ENCODE data around the gene ZP2.
"Not testable (repeated sequence)": the region's sequence is repeated elsewhere in the genome, so short reads cannot be mapped to it uniquely, and the experiment has no call there.

ZP2 gene

GRCh38 chr16:21211486-21211885, at the start of gene ZP2:
Gene ZP2, minus strand, starts transcription at chr16:21211574. Its CDS starts 27 bp downstream, at chr16:21211547.
- DNase-seq (ENCODE audit: low spot score): no peak

DNA sequence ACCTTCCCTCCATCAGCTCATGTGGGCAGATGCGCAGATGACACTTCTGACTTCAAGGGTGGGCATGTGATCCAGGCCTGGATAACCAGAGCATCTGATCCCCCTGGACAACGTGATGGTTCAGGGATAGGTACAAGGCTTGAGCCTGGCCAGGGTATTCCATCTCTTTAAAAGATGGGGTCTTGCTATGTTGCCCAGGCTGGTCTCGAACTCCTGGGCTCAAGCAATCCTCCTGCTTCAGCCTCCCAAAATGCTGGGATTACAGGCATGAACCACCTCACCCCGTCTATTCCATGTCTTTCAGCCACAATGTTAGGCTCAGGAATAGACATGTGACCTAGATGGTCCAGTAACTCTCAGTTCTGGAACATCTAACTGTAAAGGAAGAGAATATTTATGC, 45.9 kb upstream of the ZP2 start:
- no peak for DNase-seq (ENCODE audit: low spot score)

DNA sequence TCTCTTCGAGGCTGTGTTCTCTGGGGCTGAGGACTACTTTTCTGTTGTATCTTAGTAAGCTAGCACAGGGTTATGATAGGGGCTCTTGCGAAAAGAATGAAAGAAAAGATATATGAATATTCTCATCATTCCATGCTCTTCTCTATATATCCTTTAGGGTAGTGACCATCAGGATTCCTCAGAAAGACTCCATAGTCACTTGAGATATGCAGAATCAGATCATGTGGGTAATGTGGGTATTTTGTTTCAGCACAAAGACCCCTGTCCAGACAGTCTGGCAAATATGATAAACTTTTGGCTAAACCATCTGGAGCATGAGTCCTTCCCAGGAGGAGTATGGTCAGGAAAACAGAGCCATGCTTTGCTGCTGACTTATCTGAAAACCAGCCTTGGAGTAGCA, 45.3 kb upstream of the ZP2 start:
- no peak for DNase-seq (ENCODE audit: low spot score)

GRCh38 chr16:21253470-21253869, 42.1 kb upstream of the ZP2 start:
- no peak for DNase-seq (ENCODE audit: low spot score)

DNA sequence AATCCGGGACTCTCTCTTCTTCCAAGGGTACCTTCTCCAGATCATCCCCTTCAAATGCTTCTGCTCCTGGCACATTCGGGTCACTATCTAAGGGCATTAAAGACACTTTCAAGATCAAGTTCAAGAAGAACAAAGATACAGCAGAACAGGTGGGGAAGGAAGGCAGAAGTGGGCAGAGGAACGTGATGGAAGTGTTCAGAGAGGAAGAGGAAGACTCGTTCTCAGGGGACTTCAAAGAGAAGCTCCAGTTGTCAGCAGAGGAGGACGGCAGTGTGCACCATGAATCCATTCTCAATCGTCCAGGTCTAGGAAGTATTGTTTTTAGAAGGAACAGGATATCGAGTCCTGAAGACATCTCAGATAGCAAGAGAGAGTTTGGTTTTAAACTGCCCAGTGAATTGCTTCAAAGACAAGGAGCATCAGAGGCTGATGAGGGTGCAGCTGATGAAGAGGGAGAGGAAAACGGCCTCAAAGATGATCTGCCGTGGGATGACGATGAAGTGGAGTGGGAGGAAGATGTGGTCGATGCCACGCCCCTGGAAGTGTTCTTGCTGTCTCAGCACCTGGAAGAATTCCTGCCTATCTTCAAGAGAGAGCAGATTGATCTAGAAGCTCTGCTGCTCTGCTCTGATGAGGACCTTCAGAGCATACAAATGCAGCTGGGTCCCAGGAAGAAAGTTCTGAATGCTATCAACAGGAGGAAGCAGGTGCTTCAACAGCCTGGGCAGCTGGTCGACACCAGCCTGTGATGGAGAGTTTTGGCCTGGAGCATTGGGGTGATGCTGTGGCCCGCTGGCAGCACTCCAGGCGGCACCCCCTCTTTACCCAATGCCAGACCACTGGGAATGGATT, 38.9 kb upstream of the ZP2 start:
- no peak for DNase-seq (ENCODE audit: low spot score)

- DNase-seq (ENCODE audit: low spot score): not testable (repeated sequence)
Observed at GRCh38 chr16:21248179-21248578, 36.8 kb upstream of the ZP2 start.

- no peak for DNase-seq (ENCODE audit: low spot score)
Observed at GRCh38 chr16:21244518-21245215, 33.3 kb upstream of the ZP2 start.

DNA sequence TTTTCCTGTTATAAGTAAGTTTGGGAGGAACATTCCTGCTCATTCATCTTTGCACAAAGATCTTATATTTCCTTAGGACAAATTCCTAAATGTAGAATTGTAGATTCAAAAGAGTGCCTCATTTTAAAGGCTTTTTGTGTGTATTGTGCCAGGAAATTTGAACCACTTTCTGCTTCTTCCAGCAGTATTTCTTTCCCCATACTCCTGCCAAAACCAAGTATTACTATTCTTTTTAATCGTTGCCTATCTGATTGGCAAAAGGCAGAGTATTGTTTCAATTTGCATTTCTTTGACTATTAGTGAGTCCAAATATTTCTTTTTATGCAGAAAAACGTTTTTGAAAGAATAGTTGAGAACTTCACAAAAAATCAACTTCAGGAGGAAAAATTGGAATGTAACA, 31.4 kb upstream of the ZP2 start:
- no peak for DNase-seq (ENCODE audit: low spot score)

DNA sequence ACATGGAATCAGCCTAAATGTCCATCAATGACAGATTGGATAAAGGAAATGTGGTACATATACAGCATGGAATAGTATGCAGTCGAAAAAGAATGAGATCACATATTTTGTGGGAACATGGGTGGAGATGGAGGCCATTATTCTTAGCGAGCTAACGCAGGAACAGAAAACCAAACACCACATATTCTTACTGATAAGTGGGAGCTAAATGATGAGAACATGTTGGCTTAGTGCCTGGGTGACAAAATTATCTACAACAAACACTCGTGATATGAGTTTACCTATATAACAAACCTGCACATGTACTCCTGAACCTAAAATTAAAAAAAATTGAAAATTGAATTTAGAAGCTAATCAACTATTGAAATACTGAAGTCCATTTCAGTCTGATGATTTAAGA, 28.3 kb upstream of the ZP2 start:
- no peak for DNase-seq (ENCODE audit: low spot score)

DNA sequence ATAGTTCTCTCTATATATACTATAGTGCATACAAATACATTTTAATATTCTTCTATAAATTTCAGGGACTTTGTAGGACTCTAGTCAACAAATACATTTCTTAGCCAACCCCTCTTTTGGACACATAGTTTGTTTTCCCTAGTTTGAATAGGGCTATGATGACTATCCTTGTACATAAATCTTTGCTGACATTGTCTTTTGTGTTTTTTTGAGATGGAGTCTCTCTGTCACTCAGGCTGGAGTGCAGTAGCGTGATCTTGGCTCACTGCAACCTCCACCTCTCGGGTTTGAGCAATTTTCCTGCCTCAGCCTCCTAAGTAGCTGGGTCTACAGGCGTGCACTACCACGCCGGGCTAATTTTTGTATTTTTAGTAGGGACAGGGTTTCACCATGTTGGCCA, 25.5 kb upstream of the ZP2 start:
- no peak for DNase-seq (ENCODE audit: low spot score)

DNA sequence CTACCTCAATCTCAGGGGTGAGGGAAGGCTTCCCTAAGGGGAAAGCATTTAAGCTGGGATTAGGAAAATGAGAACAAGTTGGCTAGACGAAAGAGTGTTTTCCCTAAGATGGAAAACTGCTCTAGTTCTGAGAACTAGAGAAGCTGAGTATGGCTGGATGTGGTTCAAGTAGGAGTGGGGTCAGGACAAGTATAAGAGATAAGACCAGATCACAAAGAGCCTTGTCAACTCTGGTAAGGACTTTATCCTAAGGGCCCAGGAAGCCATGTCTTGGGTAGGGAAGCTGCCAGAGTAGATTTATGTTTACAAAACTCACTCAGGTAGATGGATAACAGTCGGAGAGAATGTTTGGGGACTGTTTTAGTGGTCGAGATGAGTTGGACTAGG, 23.8 kb upstream of the ZP2 start:
- DNase-seq (ENCODE audit: low spot score): no peak

DNA sequence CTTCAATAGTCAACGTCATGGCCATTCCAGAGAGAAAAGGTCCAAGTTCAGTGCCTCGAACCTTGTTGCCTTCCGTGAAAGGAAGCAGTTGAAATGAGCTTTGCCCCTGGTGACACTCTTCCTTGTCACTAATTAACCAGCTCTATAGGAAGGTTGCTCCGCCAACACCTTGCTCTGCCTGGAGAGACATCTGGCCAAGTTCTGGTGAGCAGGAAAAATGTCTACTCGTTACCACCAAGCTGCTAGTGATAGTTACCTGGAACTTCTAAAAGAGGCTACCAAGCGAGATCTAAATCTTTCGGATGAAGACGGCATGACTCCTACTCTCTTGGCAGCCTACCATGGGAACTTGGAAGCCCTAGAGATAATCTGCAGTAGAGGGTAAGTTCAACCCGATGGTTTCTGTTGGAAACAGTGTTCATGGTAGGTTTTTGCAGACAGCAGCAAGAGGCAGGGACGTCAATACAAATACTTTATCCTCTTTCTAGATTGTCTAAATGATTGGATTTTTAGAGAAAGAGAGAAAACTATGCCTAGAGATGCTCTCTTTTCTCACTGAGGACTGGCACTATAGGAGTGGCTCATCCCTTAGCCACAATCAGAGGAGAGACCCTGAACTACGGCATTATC, 22.3 kb upstream of the ZP2 start, which contains the start of gene ANKS4B:
TSS of gene ANKS4B (plus strand) at position 179 of the 630 bp plus-strand sequence. CDS start at position 218, 39 bp downstream.
- DNase-seq (ENCODE audit: low spot score): no peak

DNA sequence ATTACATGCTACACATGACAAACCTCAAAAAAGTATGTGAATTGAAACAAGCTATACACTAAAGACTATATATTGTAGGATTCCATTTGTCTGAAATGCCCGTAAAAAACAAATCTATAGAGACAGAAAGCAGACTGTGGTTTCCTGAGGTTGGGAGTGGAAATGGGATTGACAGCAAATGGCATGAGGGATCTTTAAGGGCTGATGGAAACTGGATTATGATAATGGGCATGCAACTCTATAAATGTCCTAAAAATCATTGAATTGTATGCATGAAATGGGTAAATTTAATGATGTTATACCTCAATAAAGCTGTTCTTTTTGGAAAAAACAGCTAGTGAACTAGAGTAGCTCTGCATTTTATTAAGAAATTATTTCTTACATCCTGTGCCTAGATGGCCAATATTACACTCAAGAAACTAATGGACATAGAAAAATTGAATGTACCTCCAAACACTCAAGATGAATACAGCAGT, 21.7 kb upstream of the ZP2 start:
- DNase-seq (ENCODE audit: low spot score): no peak

GRCh38 chr16:21228361-21228872, 17.0 kb upstream of the ZP2 start:
- no peak for DNase-seq (ENCODE audit: low spot score)

- no peak for DNase-seq (ENCODE audit: low spot score)
Observed at GRCh38 chr16:21227866-21228265, 16.5 kb upstream of the ZP2 start.

DNA sequence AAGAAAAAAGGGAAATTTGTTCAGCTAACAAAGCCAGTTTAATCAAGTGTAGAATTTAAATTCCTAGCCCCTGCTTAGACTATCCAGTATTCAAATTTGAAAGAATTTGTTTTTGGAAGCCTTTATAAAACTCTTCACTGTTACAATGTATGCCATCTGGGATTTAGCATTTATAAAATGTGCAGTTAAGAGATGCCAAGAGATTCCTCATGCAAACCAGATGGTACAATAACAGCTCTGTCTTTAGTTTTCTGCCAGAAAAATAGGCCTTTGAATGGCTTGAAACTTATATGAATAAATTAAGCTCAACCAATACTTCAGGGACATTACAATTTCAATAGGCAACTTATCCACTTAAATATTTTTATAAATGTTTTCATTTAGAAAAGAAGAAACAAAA, 15.4 kb upstream of the ZP2 start:
- DNase-seq (ENCODE audit: low spot score): no peak

DNA sequence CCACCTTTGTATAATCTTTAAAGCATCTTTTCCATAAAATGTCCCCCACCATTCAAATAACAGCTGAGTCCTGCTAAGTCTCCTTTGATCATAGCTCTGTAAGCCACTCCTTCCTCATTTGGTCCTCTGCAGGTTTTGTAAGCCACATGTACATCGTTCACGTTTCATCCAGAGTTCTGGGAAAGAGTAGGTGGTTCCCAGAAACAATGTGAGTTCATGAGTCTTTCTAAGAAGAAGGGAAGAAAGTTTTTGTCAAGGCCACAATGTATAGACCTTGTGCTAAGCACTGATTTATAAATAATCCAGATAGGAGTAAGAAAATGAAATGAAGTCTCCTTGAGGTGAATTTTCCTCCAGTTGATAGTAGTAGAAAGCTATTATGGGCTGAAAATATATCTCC, 13.4 kb upstream of the ZP2 start:
- no peak for DNase-seq (ENCODE audit: low spot score)

GRCh38 chr16:21223787-21224186, 12.4 kb upstream of the ZP2 start:
- DNase-seq (ENCODE audit: low spot score): no peak

DNA sequence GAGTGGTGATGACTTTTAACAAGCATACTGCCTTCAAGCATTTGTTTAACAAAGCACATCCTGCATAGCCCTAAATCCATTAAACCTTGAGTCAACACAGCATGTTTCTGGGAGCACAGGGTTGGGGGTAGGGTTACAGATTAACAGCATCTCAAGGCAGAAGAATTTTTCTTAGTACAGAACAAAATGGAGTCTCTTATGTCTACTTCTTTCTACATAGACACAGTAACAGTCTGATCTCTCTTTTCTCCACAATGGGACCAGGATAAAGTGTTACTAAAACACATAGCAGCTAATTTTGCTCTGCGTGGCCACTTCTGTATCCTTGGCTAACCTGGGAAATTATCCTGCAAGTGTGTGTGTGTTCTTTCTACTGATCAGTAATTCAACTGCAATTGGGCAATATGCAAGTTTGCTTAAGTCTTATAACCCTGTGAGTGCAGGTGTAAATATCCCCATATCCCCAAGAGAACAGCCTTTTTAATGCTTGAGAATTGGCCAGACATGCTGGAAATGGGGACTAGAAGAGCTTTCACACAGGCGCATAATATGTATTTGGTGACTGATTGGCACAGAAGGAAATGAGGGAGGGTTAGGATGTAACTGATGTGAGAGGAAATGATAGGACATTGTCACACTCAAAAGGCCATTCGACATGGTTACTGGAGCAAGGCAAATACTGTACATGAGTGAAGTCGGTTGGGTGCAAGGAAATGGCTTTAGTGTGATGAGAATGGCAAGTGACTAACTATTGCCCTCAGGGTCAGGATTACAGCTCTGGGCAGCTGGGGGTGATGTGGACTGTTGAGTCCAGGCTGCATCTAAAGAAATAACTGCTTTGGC, 11.3 kb upstream of the ZP2 start:
- DNase-seq (ENCODE audit: low spot score): no peak

DNA sequence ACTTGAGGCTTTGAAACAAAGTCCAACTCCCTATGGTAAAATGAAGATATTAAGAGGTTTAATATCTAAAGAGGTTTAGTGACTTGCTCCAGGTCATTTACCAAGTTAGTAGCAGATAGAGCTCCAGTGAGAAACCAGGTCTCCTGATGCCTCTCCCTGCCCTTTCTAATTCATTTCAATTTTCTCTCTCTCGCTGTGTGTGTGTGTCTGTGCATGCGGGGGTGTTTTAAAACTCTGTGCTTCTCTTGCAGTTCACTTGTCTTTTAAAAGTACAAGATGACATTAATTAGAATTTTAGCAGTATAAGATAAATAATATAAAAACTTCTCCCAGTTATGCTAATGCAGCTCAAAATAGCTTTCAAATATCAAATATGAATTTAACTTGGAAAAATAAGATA, 8.2 kb upstream of the ZP2 start:
- no peak for DNase-seq (ENCODE audit: low spot score)

GRCh38 chr16:21218153-21218552, 6.8 kb upstream of the ZP2 start:
- DNase-seq (ENCODE audit: low spot score): no peak

DNA sequence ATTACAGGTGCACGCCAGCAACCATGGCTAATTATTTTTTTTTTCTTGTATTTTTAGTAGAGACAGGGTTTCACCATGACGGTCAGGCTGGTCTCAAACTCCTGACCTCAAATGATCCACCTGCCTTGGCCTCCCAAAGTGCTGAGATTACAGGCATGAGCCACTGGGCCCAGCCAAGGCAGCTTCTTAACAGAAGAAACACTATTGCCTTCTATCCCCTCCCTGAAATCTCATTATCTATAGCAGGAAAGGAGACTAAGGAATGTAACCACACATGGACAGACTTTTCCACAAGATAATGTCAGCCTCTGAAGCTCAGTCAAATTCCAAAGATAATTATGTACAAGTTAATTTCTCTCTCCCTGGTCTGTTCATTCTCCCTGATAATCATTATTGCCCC, 5.7 kb upstream of the ZP2 start:
- no peak for DNase-seq (ENCODE audit: low spot score)

Data from ecto neural progenitor cell (in vitro differentiated cells).